ENCODE measurements around the gene DIS3L2.
"Not testable (repeated sequence)": the region's sequence is repeated elsewhere in the genome, so short reads cannot be mapped to it uniquely, and the experiment has no call there.

The DIS3L2 gene

GRCh38 chr2:231928901-231929725 is 32.4 kb upstream of the DIS3L2 start:
- no peak for DNase-seq

- no peak for DNase-seq
These were observed 31.4 kb upstream of the DIS3L2 start for GRCh38 chr2:231929961-231930592.

GRCh38 chr2:231930593-231931281 is 30.8 kb upstream of the DIS3L2 start:
- no peak for DNase-seq

- no peak for DNase-seq
These were observed 30.0 kb upstream of the DIS3L2 start for GRCh38 chr2:231931481-231931915.

GRCh38 chr2:231932711-231932970 is 28.9 kb upstream of the DIS3L2 start:
- DNase-seq, result no peak

- DNase-seq, result no peak
These were observed 28.3 kb upstream of the DIS3L2 start for GRCh38 chr2:231932985-231933915.

- DNase-seq, result no peak
These were observed 27.6 kb upstream of the DIS3L2 start for GRCh38 chr2:231933916-231934401.

- no peak for DNase-seq
These were observed 26.9 kb upstream of the DIS3L2 start for GRCh38 chr2:231934441-231935206.

- DNase-seq, result no peak
These were observed 26.3 kb upstream of the DIS3L2 start for GRCh38 chr2:231935207-231935524.

GRCh38 chr2:231935815-231936214 is 25.7 kb upstream of the DIS3L2 start:
- DNase-seq, result no peak

- DNase-seq, result no peak
These were observed 25.0 kb upstream of the DIS3L2 start for GRCh38 chr2:231936491-231936890.

GRCh38 chr2:231937057-231937456 is 24.5 kb upstream of the DIS3L2 start:
- DNase-seq, result no peak

- no peak for DNase-seq
These were observed 22.5 kb upstream of the DIS3L2 start for GRCh38 chr2:231939022-231939421.

- no peak for DNase-seq
These were observed 20.7 kb upstream of the DIS3L2 start for GRCh38 chr2:231940795-231941194.

- DNase-seq, result no peak
These were observed 19.8 kb upstream of the DIS3L2 start for GRCh38 chr2:231941673-231942072.

GRCh38 chr2:231942180-231942579 is 19.3 kb upstream of the DIS3L2 start:
- no peak for DNase-seq

- no peak for DNase-seq
These were observed 15.2 kb upstream of the DIS3L2 start for GRCh38 chr2:231946241-231946814.

- DNase-seq, result not testable (repeated sequence)
These were observed 14.4 kb upstream of the DIS3L2 start for GRCh38 chr2:231947112-231947511.

- DNase-seq, result no peak
These were observed 13.8 kb upstream of the DIS3L2 start for GRCh38 chr2:231947694-231948093.

- no peak for DNase-seq
These were observed 10.0 kb upstream of the DIS3L2 start for GRCh38 chr2:231951452-231952035.
